Stimulated activated naive CD4-positive, alpha-beta T cell (primary cell): ENCODE measurements around the gene CRYGN.

Experiments
- DNase-seq, 6 experiments: peaks; one replicate each; lab custom pipeline; 2025; lab: John Stamatoyannopoulos, UW

The CRYGN gene

DNA sequence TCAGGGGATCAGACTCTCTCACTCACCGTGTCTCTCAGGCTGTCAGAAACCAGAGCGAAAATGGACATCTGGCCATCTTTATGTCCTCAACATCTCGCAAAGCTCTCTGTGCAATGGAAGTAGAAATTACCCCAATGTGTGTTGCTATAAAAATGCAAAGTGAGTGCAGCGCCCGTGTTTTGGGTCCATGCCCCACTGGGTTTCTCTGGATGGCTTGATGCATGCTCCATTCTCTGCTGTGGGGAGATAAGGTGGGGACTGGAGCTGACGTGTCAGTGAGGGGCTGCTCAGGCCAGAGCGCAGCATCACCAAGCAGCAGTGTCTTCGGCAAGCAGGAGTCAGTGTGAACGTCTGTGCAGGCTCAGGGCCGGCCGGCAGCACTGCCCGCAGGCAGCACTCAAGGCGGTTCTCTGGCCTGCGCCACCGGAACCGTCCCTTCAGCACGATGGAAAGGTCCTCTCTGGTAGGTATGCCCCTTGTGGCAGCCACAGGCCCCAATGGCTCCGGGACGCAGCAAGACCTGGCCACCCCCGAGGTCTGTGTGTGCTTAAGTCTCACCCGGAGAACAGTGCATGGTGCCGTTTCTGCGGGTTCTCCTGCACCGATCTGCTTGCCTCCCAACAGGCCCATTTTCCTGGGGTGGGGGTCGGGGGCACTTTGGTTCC is 60.3 kb downstream of the CRYGN start:
- DNase-seq, result no peak

DNA sequence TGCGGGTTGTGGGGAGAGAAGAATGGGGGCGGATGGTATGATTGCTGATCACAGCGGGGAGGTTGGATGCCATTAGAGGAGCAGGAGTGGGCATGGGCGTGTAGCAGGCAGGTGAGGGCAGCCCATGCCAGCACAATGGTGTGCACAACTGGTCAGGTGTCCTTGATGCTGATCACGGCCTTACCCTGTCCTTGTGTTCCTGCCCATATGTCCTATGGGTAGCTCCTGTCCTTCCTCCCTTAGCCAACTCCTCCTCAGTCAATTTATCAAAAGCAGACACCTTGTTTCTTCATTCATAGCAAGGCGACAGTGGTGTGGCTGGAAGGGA is 60.8 kb downstream of the CRYGN start:
- DNase-seq, result no peak
